HepG2 (cell line): ENCODE measurements around the gene TMEM221. TPM values are rescaled to one million over a fixed set of nuclear protein-coding genes. Genes with fewer than 3 reads are reported as not detected.

Experiments used
- ELF3 ChIP-seq: IDR thresholded peaks from 2 replicates; pipeline ENCODE4 v1.6.1; 2016; ENCODE audit warnings: missing genetic modification reagents, missing compliant biosample characterization
- HMG20B ChIP-seq: conservative IDR thresholded peaks from 2 replicates; pipeline ENCODE4 v1.6.1; 2016; ENCODE audit warnings: missing genetic modification reagents, missing compliant biosample characterization
- MEF2D ChIP-seq: sonication (generic); formaldehyde crosslinking; IDR thresholded peaks from 2 replicates; pipeline ENCODE4 v1.5.1; 2020; ENCODE audit warnings: mild to moderate bottlenecking, missing genetic modification reagents
- NR2F6 ChIP-seq, 2 experiments: IDR thresholded peaks; 2 replicates each; pipeline ENCODE4 v1.6.1; 2016; ENCODE audit warnings: antibody characterized with exemption in 1 of 2, mild to moderate bottlenecking in 1 of 2
- PRDM10 ChIP-seq: sonication (generic); formaldehyde crosslinking; IDR thresholded peaks from 2 replicates; pipeline ENCODE4 v1.4.0; 2020; ENCODE audit warnings: low read depth, missing genetic modification reagents
- RAD51 ChIP-seq: fragments of 450-650 bp; IDR thresholded peaks from 2 replicates; pipeline ENCODE4 v1.6.1; 2016; ENCODE audit warnings: borderline replicate concordance
- REST ChIP-seq, 2 experiments: IDR thresholded peaks; 2 replicates each; pipeline ENCODE4 v1.6.1; 2011 to 2012; ENCODE audit warnings: low read length in 2 of 2, borderline replicate concordance in 1 of 2, low read depth in 1 of 2, mild to moderate bottlenecking in 1 of 2, moderate library complexity in 1 of 2
- RXRA ChIP-seq: sonication (generic); formaldehyde crosslinking; IDR thresholded peaks from 2 replicates; pipeline ENCODE4 v1.5.1; 2020; ENCODE audit warnings: missing genetic modification reagents
- ZNF280B ChIP-seq: sonication (generic); formaldehyde crosslinking; IDR thresholded peaks from 2 replicates; pipeline ENCODE4 v1.5.0; 2020; ENCODE audit warnings: missing genetic modification reagents, mild to moderate bottlenecking, borderline replicate concordance
- ZNF567 ChIP-seq: sonication (generic); formaldehyde crosslinking; IDR thresholded peaks from 2 replicates; pipeline ENCODE4 v1.8.1; 2023; ENCODE audit warnings: mild to moderate bottlenecking, missing genetic modification reagents, borderline replicate concordance
- ZNF597 ChIP-seq: sonication (generic); formaldehyde crosslinking; IDR thresholded peaks from 2 replicates; pipeline ENCODE4 v1.5.0; 2020; ENCODE audit warnings: missing genetic modification reagents
- ZNF704 ChIP-seq: sonication (generic); formaldehyde crosslinking; IDR thresholded peaks from 2 replicates; pipeline ENCODE4 v1.8.1; 2023; ENCODE audit warnings: mild to moderate bottlenecking, inconsistent platforms, moderate library complexity, missing genetic modification reagents, borderline replicate concordance
- ZNF788 ChIP-seq: sonication (generic); formaldehyde crosslinking; IDR thresholded peaks from 2 replicates; pipeline ENCODE4 v1.5.0; 2020; ENCODE audit warnings: mild to moderate bottlenecking, missing genetic modification reagents, borderline replicate concordance
- polyA plus RNA-seq, 8 experiments: library from polyadenylated mRNA; depleted of rRNA in 3 of 8; stranded (reverse) in 7 of 8; unstranded in 1 of 8; fragments of >200 nt; fragmentation: Illumina TruSeq in 4 of 8; extraction: Trizol in 4 of 8; gene quantifications; 2 replicates each; pipeline versions ENCODE4 v1.2.1 to v1.2.3, GENCODE V29; 2011 to 2016; ENCODE audit warnings: low read depth in 4 of 8, missing spikeins in 1 of 8, mixed read lengths in 1 of 8; ENCODE audit not compliant: insufficient read depth in 1 of 8
- total RNA-seq, 5 experiments: library from RNA; depleted of rRNA; stranded (reverse); fragments of >200 nt; fragmentation: Illumina TruSeq; extraction: Trizol; gene quantifications; 2 replicates each; pipeline ENCODE4 v1.2.3, GENCODE V29; 2016; ENCODE audit warnings: low read depth in 1 of 5
- TF ChIP-seq, protein P1 (sequence below): IDR thresholded peaks from 2 replicates; pipeline ENCODE4 v1.6.1; 2012; ENCODE audit warnings: inconsistent platforms
- TF ChIP-seq, protein P2 (sequence below): sonication (generic); formaldehyde crosslinking; IDR thresholded peaks from 2 replicates; pipeline ENCODE4 v1.5.0; 2020; ENCODE audit warnings: mild to moderate bottlenecking, missing genetic modification reagents

The TMEM221 gene
- total and polyA plus RNA-seq, 2 of the 13 experiments (the other 11 are each of a cell fraction or from before 2014, with no cell fraction given) = 0.33 to 0.77 TPM

GRCh38 chr19:17475541-17476115 lies 27.2 kb upstream of the TMEM221 start (continued):
- TF ChIP-seq RXRA (CRISPR knock-in tag) (peak; percentile 25; the same call in 1 of the 2 replicates), REST (IDR thresholded peaks at IDR 0.05; ENCODE audit: borderline replicate concordance in 1 of 2, low read depth in 1 of 2, low read length in 2 of 2) (peak in 1 of 2 experiments; percentile 8; a peak in 1 of 4 replicates), ZNF280B (CRISPR knock-in tag) (no peak), ELF3 (peak; percentile 94), MEF2D (CRISPR knock-in tag) (peak; percentile 95), PRDM10 (CRISPR knock-in tag) (peak; percentile 61; the same call in 1 of the 2 replicates), NR2F6 (IDR thresholded peaks at IDR 0.05) (no peak), NR2F6 (CRISPR knock-in tag; IDR thresholded peaks at IDR 0.05) (peak; percentile 42; the same call in 1 of the 2 replicates), ZNF567 (CRISPR knock-in tag) (peak; percentile 58; the same call in 1 of the 2 replicates), ZNF597 (CRISPR knock-in tag) (no peak), RAD51 (no peak), HMG20B (peak; percentile 35; the same call in 1 of the 2 replicates), ZNF704 (CRISPR knock-in tag) (no peak), ZNF788 (CRISPR knock-in tag) (peak; percentile 63; the same call in 1 of the 2 replicates)
- TF ChIP-seq, protein P1, sequence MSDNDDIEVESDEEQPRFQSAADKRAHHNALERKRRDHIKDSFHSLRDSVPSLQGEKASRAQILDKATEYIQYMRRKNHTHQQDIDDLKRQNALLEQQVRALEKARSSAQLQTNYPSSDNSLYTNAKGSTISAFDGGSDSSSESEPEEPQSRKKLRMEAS = peak; percentile 78
- TF ChIP-seq, protein P2, sequence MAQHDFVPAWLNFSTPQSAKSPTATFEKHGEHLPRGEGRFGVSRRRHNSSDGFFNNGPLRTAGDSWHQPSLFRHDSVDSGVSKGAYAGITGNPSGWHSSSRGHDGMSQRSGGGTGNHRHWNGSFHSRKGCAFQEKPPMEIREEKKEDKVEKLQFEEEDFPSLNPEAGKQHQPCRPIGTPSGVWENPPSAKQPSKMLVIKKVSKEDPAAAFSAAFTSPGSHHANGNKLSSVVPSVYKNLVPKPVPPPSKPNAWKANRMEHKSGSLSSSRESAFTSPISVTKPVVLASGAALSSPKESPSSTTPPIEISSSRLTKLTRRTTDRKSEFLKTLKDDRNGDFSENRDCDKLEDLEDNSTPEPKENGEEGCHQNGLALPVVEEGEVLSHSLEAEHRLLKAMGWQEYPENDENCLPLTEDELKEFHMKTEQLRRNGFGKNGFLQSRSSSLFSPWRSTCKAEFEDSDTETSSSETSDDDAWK (CRISPR knock-in tag) = no peak
